NCI-H1694 treated with DMSO at 0.1 percent for 48 hours (cell line): Measurements from ENCODE around the gene RBM39.
"Not testable (repeated sequence)": the region's sequence is repeated elsewhere in the genome, so short reads cannot be mapped to it uniquely, and the experiment has no call there.

Experiments used
- DNase-seq: peaks from one replicate; lab custom pipeline; 2025; lab: John Stamatoyannopoulos, UW

RBM39 gene

GRCh38 chr20:35724321-35725230 is 17.5 kb downstream of the RBM39 start:
- DNase-seq, result no peak

- not testable (repeated sequence) for DNase-seq
Measured at GRCh38 chr20:35723652-35724320, 18.3 kb downstream of the RBM39 start.

DNA sequence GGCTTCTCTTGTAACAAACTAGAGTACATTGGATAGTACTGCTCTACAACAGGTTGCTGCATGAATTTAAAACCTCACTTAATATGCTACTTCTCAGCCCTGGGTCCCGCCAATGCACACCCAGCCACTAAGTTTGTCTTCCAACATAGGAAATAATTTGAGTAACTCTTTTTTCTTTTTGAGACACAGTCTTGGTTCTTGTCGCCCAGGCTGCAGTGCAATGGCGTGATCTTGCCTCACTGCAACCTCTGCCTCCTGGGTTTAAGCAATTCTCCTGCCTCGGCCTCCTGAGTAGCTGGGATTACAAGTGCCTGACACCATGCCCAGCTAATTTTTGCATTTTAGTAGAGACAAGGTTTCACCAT is 18.8 kb downstream of the RBM39 start:
- not testable (repeated sequence) for DNase-seq

- no peak for DNase-seq
Measured at GRCh38 chr20:35721621-35722020, 20.4 kb downstream of the RBM39 start.

DNA sequence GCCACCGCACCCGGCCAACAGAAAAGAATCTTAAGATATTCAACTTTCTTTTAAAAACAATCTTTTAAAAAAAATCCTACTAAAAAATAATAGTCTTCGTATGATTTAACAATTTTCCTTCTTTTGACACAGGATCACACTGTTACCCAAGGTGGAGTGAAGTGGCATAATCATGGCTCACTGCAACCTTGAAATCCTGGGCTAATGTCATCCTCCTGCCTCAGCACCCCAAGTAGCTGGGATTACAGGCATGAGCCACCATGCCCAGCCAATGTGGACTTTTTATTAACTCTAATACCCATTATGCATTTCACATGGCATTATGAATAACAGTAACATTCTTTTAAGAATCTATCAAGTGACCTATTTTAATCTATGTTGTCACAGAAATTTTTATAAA is 20.8 kb downstream of the RBM39 start:
- no peak for DNase-seq

DNA sequence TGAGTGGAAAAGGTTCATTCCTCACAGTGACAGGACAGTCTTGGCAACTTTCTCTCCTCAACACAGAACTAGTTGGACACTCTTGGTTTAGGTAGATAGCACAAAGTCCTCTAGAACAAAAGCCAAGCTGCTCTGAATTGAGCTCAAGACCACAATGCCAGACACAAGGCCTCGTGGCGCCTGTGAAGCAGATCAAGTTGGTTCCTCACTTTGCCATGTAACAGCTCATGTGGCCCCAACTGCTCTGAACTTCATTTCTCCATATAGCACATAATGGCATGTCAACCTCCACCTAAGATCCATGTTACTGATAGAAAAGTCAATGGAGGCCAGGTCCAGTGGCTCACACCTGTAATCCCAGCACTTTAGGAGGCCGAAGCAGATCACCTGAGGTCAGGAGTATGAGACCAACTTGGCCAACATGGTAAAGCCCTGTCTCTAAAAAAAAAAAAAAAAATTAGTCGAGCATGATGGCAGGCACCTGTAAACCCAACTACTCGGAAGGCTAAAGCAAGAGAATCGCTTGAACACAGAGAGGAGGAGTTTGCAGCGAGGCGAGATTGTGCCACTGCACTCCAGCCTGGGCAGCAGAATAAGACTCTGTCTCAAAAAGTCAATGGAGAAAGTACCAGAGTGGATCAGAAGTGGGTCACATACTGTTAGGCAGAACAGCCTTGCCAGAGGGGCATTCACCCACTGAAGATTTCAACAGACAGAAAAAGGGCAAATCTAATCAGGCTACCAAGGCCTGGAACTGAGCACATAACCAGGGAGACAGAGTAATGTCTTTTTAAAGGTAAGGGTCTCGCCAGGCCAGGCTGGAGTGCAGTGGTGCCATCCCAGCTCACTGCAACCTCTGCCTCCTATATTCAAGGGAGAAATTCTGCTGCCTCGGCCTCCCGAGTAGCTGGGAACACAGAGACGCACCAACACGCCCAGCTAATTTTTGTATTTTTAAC is 21.6 kb downstream of the RBM39 start:
- no peak for DNase-seq

- DNase-seq, result no peak
Measured at GRCh38 chr20:35719717-35720116, 22.3 kb downstream of the RBM39 start.

DNA sequence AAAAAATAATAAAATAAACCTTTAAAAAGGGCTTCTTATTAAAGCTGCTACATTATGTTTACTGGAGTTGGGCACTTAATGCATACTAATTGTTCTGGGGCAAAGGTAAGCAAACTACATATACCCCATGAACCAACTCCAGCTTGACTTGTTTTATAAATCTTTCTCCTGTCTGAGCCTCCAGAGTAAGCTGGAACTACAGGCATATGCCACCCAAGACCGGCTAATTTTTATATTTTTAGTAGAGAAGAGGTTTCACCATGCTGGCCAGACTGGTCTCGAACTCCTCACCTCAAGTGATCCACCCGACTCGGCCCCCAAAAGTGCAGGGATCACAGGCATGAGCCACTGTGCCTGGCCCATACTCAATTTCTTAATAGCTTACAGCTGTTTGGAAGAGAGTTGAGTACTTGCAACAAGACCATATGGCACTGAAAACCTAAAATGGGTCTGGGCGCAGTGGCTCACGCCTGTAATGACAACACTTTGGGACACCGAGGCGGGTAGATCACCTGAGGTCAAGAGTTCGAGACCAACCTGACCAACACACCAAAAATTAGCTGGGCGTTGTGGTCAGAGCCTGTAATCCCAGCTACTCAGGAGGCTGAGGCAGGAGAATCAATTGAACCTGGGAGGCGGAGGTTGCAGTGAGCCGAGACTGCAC is 23.0 kb downstream of the RBM39 start:
- peak; percentile 12 for DNase-seq

- not testable (repeated sequence) for DNase-seq
Measured at GRCh38 chr20:35718321-35718720, 23.7 kb downstream of the RBM39 start.

DNA sequence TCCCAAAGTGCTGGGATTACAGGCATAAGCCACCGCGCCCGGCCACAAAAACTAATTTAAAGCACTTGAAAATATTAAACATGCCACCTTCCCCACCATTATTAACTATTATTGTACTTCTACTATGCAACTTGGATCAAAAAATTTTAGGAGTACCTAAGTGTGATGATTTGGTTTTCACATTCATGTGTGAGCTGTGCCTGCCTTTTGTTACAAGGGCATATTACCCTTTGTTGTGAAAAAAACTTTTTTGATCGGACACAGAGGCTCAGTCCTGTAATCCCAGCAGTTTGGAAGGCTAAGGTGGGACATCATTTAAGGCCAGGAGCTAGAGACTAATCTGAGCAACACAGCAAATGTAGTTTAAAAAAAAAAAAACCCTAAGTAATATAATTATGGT is 25.7 kb downstream of the RBM39 start:
- DNase-seq, result no peak

DNA sequence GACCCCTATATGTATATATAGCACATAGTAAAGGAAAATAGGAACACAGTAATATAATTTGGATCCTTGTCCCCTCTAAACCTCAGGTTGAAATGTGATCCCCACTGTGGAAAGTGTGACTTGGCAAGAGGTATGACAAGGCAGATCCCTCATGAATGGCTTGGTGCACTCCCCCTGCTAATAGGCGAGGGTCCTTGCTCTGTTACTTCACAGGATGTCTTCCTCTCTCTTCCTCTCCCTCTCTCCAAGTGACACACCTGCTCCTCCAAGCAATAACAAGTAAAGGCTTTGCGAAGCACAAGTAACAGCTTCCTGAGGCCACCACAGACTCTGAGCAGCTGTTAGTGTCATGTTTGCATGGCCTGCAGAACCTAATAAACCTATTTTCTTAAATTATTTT is 26.4 kb downstream of the RBM39 start:
- no peak for DNase-seq

DNA sequence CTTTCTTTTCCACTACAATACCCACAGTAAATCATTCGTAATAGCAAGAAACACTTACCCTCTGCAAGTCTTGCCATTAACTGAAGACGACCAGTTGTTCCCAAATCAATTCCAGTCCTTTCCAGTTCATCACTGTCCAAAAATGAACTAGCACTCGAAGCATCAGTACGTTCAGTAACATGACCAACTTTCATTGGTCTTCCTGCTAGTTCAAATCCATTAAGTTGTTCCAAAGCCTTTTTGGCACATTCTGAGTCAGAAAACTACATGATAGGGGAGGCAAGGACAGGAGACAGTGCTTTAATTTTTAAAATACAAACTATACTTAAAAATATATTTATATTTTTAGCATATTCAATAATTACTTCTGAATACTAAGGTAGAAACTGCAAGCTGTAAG is 27.9 kb downstream of the RBM39 start:
- DNase-seq, result no peak

GRCh38 chr20:35713120-35713519 is 28.9 kb downstream of the RBM39 start:
- DNase-seq, result not testable (repeated sequence)

DNA sequence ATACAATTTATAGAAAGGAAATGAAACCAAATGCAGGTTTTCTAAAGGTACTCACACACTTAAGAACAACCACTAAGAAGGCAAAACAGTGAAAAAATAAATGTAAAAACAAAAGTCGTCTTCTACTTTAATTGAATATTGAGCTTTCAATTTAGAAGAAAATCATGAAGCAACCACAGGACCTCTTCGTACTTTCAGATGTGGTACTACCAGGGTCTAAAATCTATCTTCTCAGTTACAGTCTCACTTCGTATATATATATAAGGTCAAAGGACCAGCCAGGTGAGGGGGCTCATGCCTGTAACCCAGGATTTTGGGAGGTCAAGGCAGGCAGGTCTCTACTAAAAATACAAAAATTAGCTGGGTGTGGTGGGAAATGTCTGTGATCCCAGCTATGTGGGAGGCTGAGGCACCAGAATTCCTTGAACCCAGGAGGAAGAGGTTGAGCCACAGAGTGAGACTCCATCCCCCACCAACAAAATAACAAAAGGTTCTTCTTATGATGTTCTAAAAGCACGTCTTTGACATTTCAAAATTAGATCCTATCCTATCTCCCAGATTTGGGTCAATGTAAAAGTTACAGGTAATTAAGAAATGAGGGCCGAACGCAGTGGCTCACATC is 30.4 kb downstream of the RBM39 start:
- no peak for DNase-seq

DNA sequence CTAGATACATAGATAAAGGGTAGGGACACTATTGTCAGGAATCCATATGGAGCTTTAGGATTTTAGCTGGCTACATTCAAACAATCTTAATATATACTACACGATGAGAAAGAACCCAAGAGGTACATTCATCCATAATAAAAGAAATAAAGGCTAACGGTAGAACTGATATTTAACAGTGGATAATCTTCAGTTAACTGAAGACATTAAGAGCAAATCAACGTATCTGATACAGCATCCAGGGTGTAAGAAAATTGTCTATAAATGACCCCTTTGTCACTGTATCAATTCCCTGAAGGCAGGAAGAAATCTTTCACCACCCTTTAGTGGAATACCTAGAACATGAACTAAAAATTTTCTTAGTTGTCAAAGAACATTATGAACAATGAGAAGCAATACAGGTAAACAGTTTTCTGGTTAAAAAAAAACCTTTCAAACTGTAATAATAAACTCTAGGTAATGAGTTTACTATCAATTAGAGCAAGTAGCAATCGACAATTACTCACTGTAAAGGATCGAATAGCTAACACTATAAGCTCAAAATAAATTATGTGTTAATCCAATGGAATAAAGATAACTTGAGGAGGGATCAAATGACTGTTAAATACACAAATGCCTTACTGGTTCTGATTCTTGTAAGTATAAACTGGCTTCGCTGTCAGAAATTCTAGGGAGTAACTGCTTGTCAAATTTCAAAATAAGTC is 31.0 kb downstream of the RBM39 start:
- no peak for DNase-seq

DNA sequence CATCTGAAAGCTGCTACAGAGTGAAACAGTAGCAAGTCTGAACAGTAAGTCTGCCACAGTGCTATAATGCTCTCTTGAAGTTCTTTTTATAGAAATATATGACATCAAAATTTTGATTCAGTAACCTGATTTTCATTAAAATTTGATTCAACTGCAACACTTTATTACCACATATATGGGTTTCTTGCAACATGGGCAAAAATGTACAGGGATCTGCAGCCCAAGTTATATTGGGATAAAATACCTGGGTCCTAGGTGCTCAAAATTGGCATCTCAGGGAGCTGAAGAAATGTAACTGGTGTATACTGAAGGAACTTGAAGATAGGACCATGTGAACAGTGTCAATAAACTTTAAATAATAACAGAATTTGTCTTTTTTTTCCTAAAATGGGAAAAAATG is 32.0 kb downstream of the RBM39 start:
- no peak for DNase-seq

- DNase-seq, result no peak
Measured at GRCh38 chr20:35709259-35709658, 32.8 kb downstream of the RBM39 start.

DNA sequence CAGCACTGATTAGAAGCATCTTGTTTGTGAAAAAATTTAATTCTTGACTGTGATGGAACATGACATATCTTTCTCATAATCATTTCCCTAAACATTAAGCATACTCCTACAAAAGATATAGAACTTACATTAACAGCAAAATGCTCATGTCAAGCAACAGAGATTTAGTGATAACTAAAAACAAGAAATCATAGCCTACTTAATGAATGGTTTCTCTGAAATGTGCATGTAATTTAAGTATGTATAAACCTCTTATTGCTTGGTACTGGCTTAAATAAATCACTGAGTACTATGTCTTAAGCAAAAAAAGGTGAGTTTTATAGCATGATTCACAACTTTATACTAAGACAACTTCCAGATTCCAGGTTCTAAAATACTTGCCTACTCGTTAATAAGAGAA is 33.6 kb downstream of the RBM39 start:
- DNase-seq, result no peak

DNA sequence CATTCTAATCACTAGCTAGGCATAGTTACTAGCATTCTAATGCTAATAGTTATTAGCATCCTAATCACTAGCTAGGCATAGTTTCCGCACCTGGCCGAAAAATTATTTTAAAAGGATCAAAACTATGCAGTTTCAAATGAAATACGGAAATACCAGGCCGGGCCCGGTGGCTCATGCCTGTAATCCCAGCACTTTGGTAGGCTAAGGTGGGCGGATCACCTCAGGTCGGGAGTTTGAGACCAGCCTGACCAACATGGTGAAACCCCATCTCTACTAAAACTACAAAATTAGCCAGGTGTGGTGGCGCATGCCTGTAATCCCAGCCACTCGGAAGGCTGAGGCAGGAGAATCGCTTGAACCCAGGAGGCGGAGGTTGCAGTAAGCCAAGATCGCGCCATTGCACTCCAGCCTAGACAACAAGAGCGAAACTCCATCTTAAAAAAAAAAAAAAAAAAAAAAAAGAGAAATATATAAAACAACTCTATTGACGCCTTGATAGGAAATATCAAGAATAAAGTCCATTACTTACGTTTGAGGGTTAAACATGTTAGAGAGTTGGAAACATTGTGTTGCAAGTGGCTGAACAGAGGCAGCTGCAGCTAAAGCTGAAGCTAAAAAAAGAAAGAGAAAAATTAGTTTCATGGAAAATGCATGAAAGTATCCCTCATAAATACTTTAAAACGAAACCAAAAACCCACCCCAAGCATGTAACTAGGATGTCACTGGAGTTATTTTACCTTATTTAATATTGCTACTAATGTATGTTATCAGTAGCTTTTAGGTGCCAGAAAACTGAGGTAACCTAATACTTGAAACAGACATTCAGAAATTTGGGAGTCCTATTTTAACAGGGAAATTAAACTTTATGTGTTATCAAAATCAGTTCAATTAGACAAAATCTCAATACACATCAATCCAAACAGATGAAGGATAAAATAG is 35.2 kb downstream of the RBM39 start:
- not testable (repeated sequence) for DNase-seq
